PC-9 (cell line): ENCODE measurements around the gene PMPCA.

ENCODE experiments used
- EZH2 ChIP-seq: fragments of 200-600 bp; sonication (generic); IDR thresholded peaks from 2 replicates; pipeline ENCODE4 v1.8.0; 2017; ENCODE audit warnings: antibody characterized with exemption, low read depth
- TF ChIP-seq, protein P1 (sequence below): fragments of 200-600 bp; sonication (generic); conservative IDR thresholded peaks from 2 replicates; pipeline ENCODE4 v1.6.1; 2017; ENCODE audit warnings: mixed run types, antibody characterized with exemption, mild to moderate bottlenecking, moderate library complexity

DNA sequence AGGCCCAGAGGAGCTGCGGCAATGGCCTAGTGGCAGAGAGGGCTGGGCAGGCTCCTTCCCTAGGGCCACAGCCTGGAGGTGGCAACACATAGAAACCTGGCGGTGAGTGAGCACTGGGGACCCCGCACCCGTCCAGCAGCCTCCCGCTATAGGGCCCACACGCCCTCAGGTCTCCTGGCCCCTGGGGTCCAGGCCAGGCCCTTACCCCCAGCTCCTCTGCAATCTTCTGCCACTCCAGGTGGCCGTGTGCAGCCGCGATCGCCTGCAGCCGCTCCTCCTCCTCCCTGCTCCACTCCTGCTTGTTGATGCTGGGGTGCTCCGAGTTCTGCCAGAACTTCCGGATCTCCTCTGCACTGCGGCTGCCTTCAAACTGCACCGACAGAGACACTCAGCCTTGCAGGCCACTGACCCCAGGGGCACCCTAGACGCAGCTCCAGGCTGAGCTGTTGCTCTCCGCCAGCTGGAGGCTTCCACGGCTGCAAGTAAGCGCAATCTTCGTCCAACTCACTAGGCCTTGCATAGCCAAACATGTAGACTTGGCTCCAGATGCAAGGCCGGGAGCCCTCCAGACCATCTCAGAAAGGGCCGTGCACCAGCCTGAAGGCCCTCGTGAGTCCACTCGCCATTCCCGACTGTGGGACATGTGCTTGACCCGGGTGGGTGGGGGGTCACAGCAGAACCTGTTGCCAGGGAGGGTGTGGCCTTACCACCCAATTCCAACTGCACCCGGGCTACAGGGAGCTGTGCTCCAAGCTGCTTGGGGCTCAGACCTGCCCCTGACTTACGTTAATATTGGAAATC lies 18.5 kb upstream of the PMPCA start:
- TF ChIP-seq, protein P1, sequence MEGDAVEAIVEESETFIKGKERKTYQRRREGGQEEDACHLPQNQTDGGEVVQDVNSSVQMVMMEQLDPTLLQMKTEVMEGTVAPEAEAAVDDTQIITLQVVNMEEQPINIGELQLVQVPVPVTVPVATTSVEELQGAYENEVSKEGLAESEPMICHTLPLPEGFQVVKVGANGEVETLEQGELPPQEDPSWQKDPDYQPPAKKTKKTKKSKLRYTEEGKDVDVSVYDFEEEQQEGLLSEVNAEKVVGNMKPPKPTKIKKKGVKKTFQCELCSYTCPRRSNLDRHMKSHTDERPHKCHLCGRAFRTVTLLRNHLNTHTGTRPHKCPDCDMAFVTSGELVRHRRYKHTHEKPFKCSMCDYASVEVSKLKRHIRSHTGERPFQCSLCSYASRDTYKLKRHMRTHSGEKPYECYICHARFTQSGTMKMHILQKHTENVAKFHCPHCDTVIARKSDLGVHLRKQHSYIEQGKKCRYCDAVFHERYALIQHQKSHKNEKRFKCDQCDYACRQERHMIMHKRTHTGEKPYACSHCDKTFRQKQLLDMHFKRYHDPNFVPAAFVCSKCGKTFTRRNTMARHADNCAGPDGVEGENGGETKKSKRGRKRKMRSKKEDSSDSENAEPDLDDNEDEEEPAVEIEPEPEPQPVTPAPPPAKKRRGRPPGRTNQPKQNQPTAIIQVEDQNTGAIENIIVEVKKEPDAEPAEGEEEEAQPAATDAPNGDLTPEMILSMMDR = no peak
- no peak for TF ChIP-seq EZH2
